MM.1S (cell line): ENCODE measurements around the gene SP8.

Experiments used
- DNase-seq: peaks from one replicate; pipeline ENCODE4 v3.0.0-alpha.2; 2015
- H2AFZ ChIP-seq: fragments of 300-600 bp; sonication (generic); 2 replicates; pipeline ENCODE4 v1.6.0; 2016; ENCODE audit warnings: antibody characterized with exemption, low read length
- H3F3A ChIP-seq: fragments of 300-600 bp; sonication (generic); 2 replicates; pipeline ENCODE4 v1.6.1; 2016; ENCODE audit warnings: mild to moderate bottlenecking, antibody characterized with exemption, low read length, moderate library complexity, mixed read lengths; ENCODE audit not compliant: insufficient read depth
- H3K27ac ChIP-seq: fragments of 300-600 bp; sonication (generic); 2 replicates; pipeline ENCODE4 v1.5.1; 2016; ENCODE audit warnings: mild to moderate bottlenecking, low read length
- H3K27me3 ChIP-seq: fragments of 300-600 bp; sonication (generic); replicated peaks from 2 replicates; pipeline ENCODE4 v1.6.0; 2016; ENCODE audit warnings: low read length; ENCODE audit not compliant: insufficient read depth
- H3K36me3 ChIP-seq: fragments of 300-600 bp; sonication (generic); replicated peaks from 2 replicates; pipeline ENCODE4 v1.6.1; 2016; ENCODE audit warnings: mild to moderate bottlenecking, low read length, mixed read lengths; ENCODE audit not compliant: insufficient read depth
- H3K4me1 ChIP-seq: fragments of 300-600 bp; sonication (generic); 2 replicates; pipeline ENCODE4 v1.6.1; 2016; ENCODE audit warnings: low read length, mixed read lengths
- H3K4me2 ChIP-seq: fragments of 300-600 bp; sonication (generic); 2 replicates; pipeline ENCODE4 v1.6.0; 2016; ENCODE audit warnings: low read depth, low read length
- H3K4me3 ChIP-seq: fragments of 300-600 bp; sonication (generic); 2 replicates; pipeline ENCODE4 v1.5.1; 2016; ENCODE audit warnings: low read length, mixed read lengths
- H3K79me2 ChIP-seq: fragments of 300-600 bp; sonication (generic); 2 replicates; pipeline ENCODE4 v1.6.1; 2016; ENCODE audit warnings: mixed run types, low read length, mixed read lengths
- H3K9ac ChIP-seq: fragments of 300-600 bp; sonication (generic); 2 replicates; pipeline ENCODE4 v1.6.1; 2016; ENCODE audit warnings: low read length, mixed read lengths
- H3K9me2 ChIP-seq: fragments of 300-600 bp; sonication (generic); replicated peaks from 2 replicates; pipeline ENCODE4 v1.6.1; 2016; ENCODE audit warnings: mild to moderate bottlenecking, low read length, mixed read lengths; ENCODE audit not compliant: insufficient read depth
- H3K9me3 ChIP-seq: fragments of 300-600 bp; sonication (generic); replicated peaks from 2 replicates; pipeline ENCODE4 v1.6.1; 2016; ENCODE audit warnings: mild to moderate bottlenecking, low read length, mixed read lengths; ENCODE audit not compliant: insufficient read depth
- H4K20me1 ChIP-seq: fragments of 300-600 bp; sonication (generic); 2 replicates; pipeline ENCODE4 v1.6.1; 2016; ENCODE audit warnings: mild to moderate bottlenecking, low read length, moderate library complexity, mixed read lengths; ENCODE audit not compliant: insufficient read depth
- EZH2 ChIP-seq: fragments of 300-600 bp; sonication (generic); optimal IDR thresholded peaks from 2 replicates; pipeline ENCODE3; 2017; ENCODE audit warnings: low read depth, mild to moderate bottlenecking, antibody characterized with exemption, low read length, mixed read lengths
- EZH2phosphoT487 ChIP-seq: fragments of 300-600 bp; sonication (generic); IDR thresholded peaks from 2 replicates; pipeline ENCODE4 v1.6.1; 2018; ENCODE audit warnings: antibody characterized with exemption, low read length
- TF ChIP-seq, protein P1 (sequence below): fragments of 300-600 bp; sonication (generic); IDR thresholded peaks from 2 replicates; pipeline ENCODE4 v1.5.1; 2016; ENCODE audit warnings: antibody characterized with exemption, low read length, mixed read lengths

Gene SP8

DNA sequence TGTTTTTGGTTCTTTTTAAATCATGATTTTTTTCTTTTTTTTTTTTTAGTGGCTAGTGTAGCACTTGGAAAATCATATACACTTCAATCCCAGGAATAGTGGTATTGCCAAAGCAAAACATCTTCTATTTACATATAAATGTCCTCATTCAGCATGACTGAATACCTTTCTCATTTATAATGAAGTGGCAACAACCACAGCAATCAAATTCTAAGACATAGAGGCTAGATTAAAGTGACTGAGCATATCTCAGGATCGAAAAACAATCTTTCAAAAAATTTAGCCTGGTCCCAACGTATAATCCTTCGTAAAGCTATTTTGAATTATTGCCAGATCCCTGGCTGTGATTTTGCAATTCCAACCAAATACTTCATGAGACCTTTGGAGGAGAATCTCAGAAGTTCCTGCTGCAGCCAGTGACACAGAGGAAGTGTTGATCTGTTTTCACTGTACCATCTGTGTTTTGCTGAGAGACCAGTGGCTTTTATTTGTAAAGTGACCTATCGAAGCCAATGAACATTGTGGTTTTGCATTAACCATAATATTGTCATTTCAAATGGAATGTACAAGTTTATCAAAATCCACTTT lies 29.8 kb upstream of the SP8 start:
- no peak overlapping the region for H3K27ac ChIP-seq
- H3K4me3 ChIP-seq = no peak overlapping the region
- H3K4me1 ChIP-seq = no peaks in the 10 kb centered on the region
- no peaks in the 10 kb centered on the region for H3K79me2 ChIP-seq
- no peak for DNase-seq
- H3K36me3 ChIP-seq = no peaks in the 10 kb centered on the region
- H3K9me3 ChIP-seq = no peaks in the 10 kb centered on the region
- no peaks in the 10 kb centered on the region for H4K20me1 ChIP-seq
- no peak overlapping the region for H2AFZ ChIP-seq
- H3K27me3 ChIP-seq = no peaks in the 10 kb centered on the region
- no peak overlapping the region for H3K9ac ChIP-seq
- TF ChIP-seq, protein P1, sequence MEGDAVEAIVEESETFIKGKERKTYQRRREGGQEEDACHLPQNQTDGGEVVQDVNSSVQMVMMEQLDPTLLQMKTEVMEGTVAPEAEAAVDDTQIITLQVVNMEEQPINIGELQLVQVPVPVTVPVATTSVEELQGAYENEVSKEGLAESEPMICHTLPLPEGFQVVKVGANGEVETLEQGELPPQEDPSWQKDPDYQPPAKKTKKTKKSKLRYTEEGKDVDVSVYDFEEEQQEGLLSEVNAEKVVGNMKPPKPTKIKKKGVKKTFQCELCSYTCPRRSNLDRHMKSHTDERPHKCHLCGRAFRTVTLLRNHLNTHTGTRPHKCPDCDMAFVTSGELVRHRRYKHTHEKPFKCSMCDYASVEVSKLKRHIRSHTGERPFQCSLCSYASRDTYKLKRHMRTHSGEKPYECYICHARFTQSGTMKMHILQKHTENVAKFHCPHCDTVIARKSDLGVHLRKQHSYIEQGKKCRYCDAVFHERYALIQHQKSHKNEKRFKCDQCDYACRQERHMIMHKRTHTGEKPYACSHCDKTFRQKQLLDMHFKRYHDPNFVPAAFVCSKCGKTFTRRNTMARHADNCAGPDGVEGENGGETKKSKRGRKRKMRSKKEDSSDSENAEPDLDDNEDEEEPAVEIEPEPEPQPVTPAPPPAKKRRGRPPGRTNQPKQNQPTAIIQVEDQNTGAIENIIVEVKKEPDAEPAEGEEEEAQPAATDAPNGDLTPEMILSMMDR = no peak
- TF ChIP-seq EZH2phosphoT487 = no peak
- no peak for TF ChIP-seq EZH2
- H3F3A ChIP-seq = no peaks in the 10 kb centered on the region
- no peak overlapping the region for H3K4me2 ChIP-seq
- no peaks in the 10 kb centered on the region for H3K9me2 ChIP-seq

DNA sequence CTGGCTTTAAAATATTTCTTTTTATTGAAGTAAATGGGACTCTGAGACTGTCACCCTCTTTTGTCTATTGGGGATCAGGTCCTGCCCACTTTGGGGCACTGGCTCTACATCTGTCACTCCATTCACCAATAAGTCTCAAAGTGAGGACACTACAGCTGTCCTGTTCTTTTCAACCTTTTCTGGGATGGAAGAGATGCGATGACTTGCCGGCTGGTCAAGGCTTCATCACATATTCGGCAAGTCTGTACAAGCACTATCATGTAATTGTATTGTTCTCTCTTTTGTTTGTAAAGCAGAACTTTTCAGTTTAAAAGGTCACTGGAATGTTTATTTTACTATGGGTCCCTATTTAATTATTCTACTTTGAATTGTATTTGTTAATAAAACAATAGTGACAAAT lies 17.7 kb upstream of the SP8 start:
- Histone ChIP-seq H3K79me2 (no peaks in the 10 kb centered on the region), H3K4me3 (no peak overlapping the region), H3K27ac (no peak overlapping the region), H3K9me2 (no peaks in the 10 kb centered on the region), H3K27me3 (no peaks in the 10 kb centered on the region), H4K20me1 (no peaks in the 10 kb centered on the region), H2AFZ (no peak overlapping the region), H3K36me3 (no peaks in the 10 kb centered on the region), H3F3A (no peaks in the 10 kb centered on the region), H3K4me2 (no peak overlapping the region), H3K9ac (no peak overlapping the region), H3K4me1 (no peaks in the 10 kb centered on the region), H3K9me3 (no peaks in the 10 kb centered on the region)
- DNase-seq = no peak
- TF ChIP-seq, protein P1 = no peak
- TF ChIP-seq EZH2phosphoT487 (no peak), EZH2 (no peak)

DNA sequence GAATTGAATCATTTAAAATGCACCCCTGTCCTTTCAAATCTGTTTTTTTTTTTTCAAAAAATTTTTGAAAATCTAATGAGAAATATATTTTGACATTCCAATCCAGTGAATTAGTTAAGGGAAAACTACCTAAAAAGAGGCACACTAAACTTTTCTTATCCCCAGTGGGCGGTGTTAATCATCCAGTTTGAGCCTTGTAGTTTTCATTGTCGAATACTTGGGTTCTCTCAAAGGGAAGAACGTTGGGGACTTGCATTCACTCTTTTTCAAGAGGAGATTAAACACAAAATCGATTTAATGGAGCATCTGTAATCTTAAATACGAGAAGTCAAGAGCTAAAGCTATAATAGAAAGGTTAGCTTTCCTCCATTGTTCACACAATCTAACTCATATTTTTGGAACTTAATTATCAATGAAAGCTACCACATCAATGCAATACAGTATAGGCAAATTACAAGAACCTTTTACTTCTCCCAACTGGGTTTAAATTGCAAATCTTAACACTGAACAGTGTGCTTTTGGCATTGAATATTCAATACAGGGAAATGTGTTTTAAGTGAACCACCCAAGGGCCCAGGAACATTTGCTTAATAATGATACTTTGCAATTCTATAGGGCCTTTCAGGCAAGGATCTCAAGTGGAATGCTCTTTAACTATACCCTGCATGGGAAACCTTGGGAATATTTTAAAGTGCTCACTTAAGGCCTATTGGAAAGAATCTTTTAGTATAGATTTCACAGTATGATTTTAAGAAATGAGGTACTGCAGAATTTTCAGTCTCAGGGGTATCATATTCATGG lies 13.1 kb upstream of the SP8 start:
- Histone ChIP-seq H3K9me2 (no peaks in the 10 kb centered on the region), H2AFZ (no peak overlapping the region), H3K79me2 (no peaks in the 10 kb centered on the region), H3K4me1 (no peaks in the 10 kb centered on the region), H3K4me2 (no peak overlapping the region), H3F3A (peaks cover 12% of the 10 kb centered on the region), H3K36me3 (no peaks in the 10 kb centered on the region), H3K27ac (no peak overlapping the region), H4K20me1 (no peaks in the 10 kb centered on the region), H3K9me3 (no peaks in the 10 kb centered on the region), H3K27me3 (no peaks in the 10 kb centered on the region), H3K9ac (no peak overlapping the region), H3K4me3 (no peak overlapping the region)
- no peak for DNase-seq
- TF ChIP-seq EZH2phosphoT487 = no peak
- TF ChIP-seq, protein P1 = no peak
- TF ChIP-seq EZH2 = no peak
